Pons (tissue), 1 donor: ENCODE measurements around the gene TCP10L.
"Not testable (repeated sequence)": the region's sequence is repeated elsewhere in the genome, so short reads cannot be mapped to it uniquely, and the experiment has no call there.

Experiments
- DNase-seq: peaks from one replicate; pipeline ENCODE4 v3.0.0-alpha.2; 2016; ENCODE audit warnings: low spot score

Gene TCP10L

GRCh38 chr21:32585042-32585710, at the start of gene TCP10L:
TCP10L (minus strand) TSS chr21:32585523; CDS start chr21:32584304, 1,219 bp downstream.
- DNase-seq, result no peak

- no peak for DNase-seq
These were observed 41.4 kb upstream of the TCP10L start for GRCh38 chr21:32626621-32627196.

- not testable (repeated sequence) for DNase-seq
These were observed 32.9 kb upstream of the TCP10L start for GRCh38 chr21:32618218-32618617.

- DNase-seq, result no peak
These were observed 28.2 kb upstream of the TCP10L start for GRCh38 chr21:32613436-32614043.

GRCh38 chr21:32612999-32613337, 27.6 kb upstream of the TCP10L start:
- no peak for DNase-seq

GRCh38 chr21:32612075-32612998, 27.0 kb upstream of the TCP10L start, which contains the start of gene CFAP298:
CFAP298 (minus strand) TSS chr21:32612377; CDS start chr21:32612243, 134 bp downstream.
- peak; percentile 93 for DNase-seq

- no peak for DNase-seq
These were observed 26.2 kb upstream of the TCP10L start for GRCh38 chr21:32611471-32611997.

GRCh38 chr21:32610940-32611339, 25.6 kb upstream of the TCP10L start:
- DNase-seq, result not testable (repeated sequence)

- no peak for DNase-seq
These were observed 23.5 kb upstream of the TCP10L start for GRCh38 chr21:32608851-32609250.

- no peak for DNase-seq
These were observed 20.1 kb upstream of the TCP10L start for GRCh38 chr21:32605469-32605868.

- DNase-seq, result no peak
These were observed 19.1 kb upstream of the TCP10L start for GRCh38 chr21:32604464-32604863.

GRCh38 chr21:32603131-32603530, 17.8 kb upstream of the TCP10L start:
- no peak for DNase-seq

GRCh38 chr21:32602099-32602498, 16.8 kb upstream of the TCP10L start:
- DNase-seq, result no peak

- DNase-seq, result no peak
These were observed 14.2 kb upstream of the TCP10L start for GRCh38 chr21:32599526-32599925.

GRCh38 chr21:32599091-32599490, 13.8 kb upstream of the TCP10L start:
- no peak for DNase-seq

- no peak for DNase-seq
These were observed 11.9 kb upstream of the TCP10L start for GRCh38 chr21:32597205-32597604.

GRCh38 chr21:32595431-32595830, 10.1 kb upstream of the TCP10L start:
- no peak for DNase-seq

- no peak for DNase-seq
These were observed 8.4 kb upstream of the TCP10L start for GRCh38 chr21:32593690-32594089.

GRCh38 chr21:32592929-32593502, 7.7 kb upstream of the TCP10L start:
- no peak for DNase-seq

- no peak for DNase-seq
These were observed 4.8 kb upstream of the TCP10L start for GRCh38 chr21:32590130-32590529.

- DNase-seq, result no peak
These were observed 2.3 kb upstream of the TCP10L start for GRCh38 chr21:32587651-32588050.

- DNase-seq, result no peak
These were observed 1.8 kb upstream of the TCP10L start for GRCh38 chr21:32587120-32587519.
